ENCODE data around the gene ZFHX3. TPM values are rescaled to one million over a fixed set of nuclear protein-coding genes. Genes with fewer than 3 reads are reported as not detected.

The ZFHX3 gene
- total and polyA plus RNA-seq, 10 of the 15 experiments (the other 5 are each of a cell fraction or from before 2014, with no cell fraction given), result 0.68 to 8.6 (median 2.0) TPM

- no peak for TF ChIP-seq ZBTB40 (IDR thresholded peaks at IDR 0.05; ENCODE audit: borderline replicate concordance)
- no peak for TF ChIP-seq STAT1 (conservative IDR thresholded peaks at IDR 0.05)
- no peak for TF ChIP-seq MYC (IDR thresholded peaks at IDR 0.05; ENCODE audit: insufficient read depth, insufficient read length, insufficient replicate concordance, low read length, severe bottlenecking)
- no peak for TF ChIP-seq MTA3 (IDR thresholded peaks at IDR 0.05; ENCODE audit: borderline replicate concordance, low read length)
- TF ChIP-seq PBX3 (IDR thresholded peaks at IDR 0.05; ENCODE audit: insufficient replicate concordance, low read depth, low read length), result no peak
- no peak for TF ChIP-seq BMI1 (IDR thresholded peaks at IDR 0.05; ENCODE audit: borderline replicate concordance)
- TF ChIP-seq SPI1 (IDR thresholded peaks at IDR 0.05; ENCODE audit: borderline replicate concordance, insufficient read depth, low read depth, low read length), result peak; percentile 12; the same call in 1 of the 2 replicates
- no peak for TF ChIP-seq E2F8 (IDR thresholded peaks at IDR 0.05; ENCODE audit: low read depth, partially characterized antibody)
- no peak for TF ChIP-seq NFYB (IDR thresholded peaks at IDR 0.05; ENCODE audit: insufficient read depth, low read depth, low read length)
- no peak for TF ChIP-seq ZBTB4 (CRISPR knock-in tag; IDR thresholded peaks at IDR 0.05)
- TF ChIP-seq ZNF217 (IDR thresholded peaks at IDR 0.05), result no peak
- TF ChIP-seq RELA (IDR thresholded peaks at IDR 0.05; ENCODE audit: borderline replicate concordance, partially characterized antibody), result no peak
- peak; percentile 39; the same call in 1 of the 2 replicates for TF ChIP-seq ZNF384 (IDR thresholded peaks at IDR 0.05; ENCODE audit: borderline replicate concordance, low read depth, low read length)
- TF ChIP-seq NBN (IDR thresholded peaks at IDR 0.05), result no peak
- TF ChIP-seq HDAC2 (IDR thresholded peaks at IDR 0.05), result no peak
- peak; percentile 22; the same call in 1 of the 2 replicates for TF ChIP-seq RAD21 (IDR thresholded peaks at IDR 0.05; ENCODE audit: insufficient read depth, low read depth, low read length)
Measured at GRCh38 chr16:72961115-72961832, 86.7 kb downstream of the ZFHX3 start (continued).
